A549 (cell line): ENCODE measurements around the gene NOS1AP. TPM values are rescaled to one million over a fixed set of nuclear protein-coding genes. Genes with fewer than 3 reads are reported as not detected.

Experiments
- ATAC-seq, 2 experiments: fragments of 200-7000 bp in 1 of 2; fragments of >200 bp in 1 of 2; cut with Nextera tagmentation in 1 of 2; cut with Tn5 transposase in 1 of 2; 3 replicates each; pipeline versions ENCODE4 v1.8.0 to v1.9.1; 2018 to 2020; ENCODE audit warnings: mild to moderate bottlenecking in 1 of 2, moderate library complexity in 1 of 2
- CTCF ChIA-PET: fragments of 300-600 bp; sonication (Branson Sonifier 250); formaldehyde crosslinking; extraction: SDS; loops from one replicate; lab custom pipeline; 2021; ENCODE audit warnings: antibody characterized with exemption, inconsistent platforms; lab: Yijun Ruan, JAX
- POLR2A ChIA-PET: fragments of 350-600 bp; formaldehyde crosslinking; extraction: SDS; loops from one replicate; lab custom pipeline; 2021; ENCODE audit warnings: antibody characterized with exemption, inconsistent platforms; lab: Yijun Ruan, JAX
- DNase-seq, 2 experiments: peaks; one replicate each; pipeline versions ENCODE4 v3.0.0 to v3.0.0-alpha.2; 2011 to 2016; ENCODE audit warnings: low read depth in 1 of 2, low spot score in 1 of 2
- FAIRE-seq: peaks from 2 replicates; lab custom pipeline; 2011; peaks lifted over from hg19 to GRCh38; lab: Jason Lieb, UNC
- H3K27ac ChIP-seq, 2 experiments: fragments of >200 bp; sonication (Bioruptor Twin); formaldehyde crosslinking; 3 replicates each; pipeline ENCODE4 v1.5.1; 2016 to 2017
- H3K4me1 ChIP-seq: fragments of >200 bp; sonication (Bioruptor Twin); formaldehyde crosslinking; 3 replicates; pipeline ENCODE4 v1.6.1; 2016
- H3K4me2 ChIP-seq: fragments of >200 bp; sonication (Bioruptor Twin); formaldehyde crosslinking; 3 replicates; pipeline ENCODE4 v1.6.1; 2016
- H3K4me3 ChIP-seq: fragments of >200 bp; sonication (Bioruptor Twin); formaldehyde crosslinking; 3 replicates; pipeline ENCODE4 v1.5.1; 2016
- H3K9me3 ChIP-seq: fragments of >200 bp; sonication (Bioruptor Twin); formaldehyde crosslinking; 3 replicates; pipeline ENCODE4 v1.6.1; 2016
- CBX2 ChIP-seq: fragments of 200-600 bp; sonication (generic); IDR thresholded peaks from 2 replicates; pipeline ENCODE4 v1.6.1; 2016; ENCODE audit warnings: low read depth, mild to moderate bottlenecking, borderline replicate concordance
- EHF ChIP-seq: fragments of 250-450 bp; sonication (Bioruptor Pico); IDR thresholded peaks from 2 replicates; pipeline ENCODE4 v1.5.0; 2020; ENCODE audit warnings: mild to moderate bottlenecking
- EP300 ChIP-seq, 2 experiments: fragments of >200 bp; sonication (Bioruptor Twin); formaldehyde crosslinking; IDR thresholded peaks; 2 replicates in 1 of 2; 3 replicates in 1 of 2; pipeline ENCODE4 v1.6.1; 2016 to 2017
- FOSB ChIP-seq: fragments of 250-450 bp; sonication (Bioruptor Pico); IDR thresholded peaks from 2 replicates; pipeline ENCODE4 v1.5.0; 2020; ENCODE audit warnings: mild to moderate bottlenecking, moderate library complexity
- FOXS1 ChIP-seq: fragments of 250-450 bp; sonication (Bioruptor Pico); IDR thresholded peaks from 2 replicates; pipeline ENCODE4 v1.5.0; 2020; ENCODE audit warnings: mild to moderate bottlenecking, moderate library complexity
- HEYL ChIP-seq: fragments of 250-450 bp; sonication (Bioruptor Pico); IDR thresholded peaks from 2 replicates; pipeline ENCODE4 v1.8.0; 2021; ENCODE audit warnings: mild to moderate bottlenecking, moderate library complexity
- MAFK ChIP-seq: fragments of 450-650 bp; IDR thresholded peaks from 2 replicates; pipeline ENCODE4 v1.6.1; 2014; ENCODE audit not compliant: partially characterized antibody
- MYC ChIP-seq: IDR thresholded peaks from 2 replicates; pipeline ENCODE4 v1.6.1; 2012; ENCODE audit warnings: mild to moderate bottlenecking, inconsistent platforms, low read length, improper control_type of control experiment, borderline replicate concordance
- NPAS2 ChIP-seq: fragments of 250-450 bp; sonication (Bioruptor Pico); IDR thresholded peaks from 2 replicates; pipeline ENCODE4 v1.8.0; 2022; ENCODE audit warnings: mild to moderate bottlenecking, moderate library complexity, borderline replicate concordance
- PHF8 ChIP-seq: fragments of 200-600 bp; sonication (generic); IDR thresholded peaks from 2 replicates; pipeline ENCODE4 v1.6.1; 2016; ENCODE audit warnings: low read depth, mild to moderate bottlenecking, antibody characterized with exemption, moderate library complexity, borderline replicate concordance
- POLR2A ChIP-seq: IDR thresholded peaks from 2 replicates; pipeline ENCODE4 v1.6.1; 2012; ENCODE audit warnings: mild to moderate bottlenecking, low read length
- RAD21 ChIP-seq, 2 experiments: fragments of >200 bp in 1 of 2; sonication (Bioruptor Twin) in 1 of 2; formaldehyde crosslinking in 1 of 2; IDR thresholded peaks in 1 of 2; conservative IDR thresholded peaks in 1 of 2; 2 replicates in 1 of 2; 3 replicates in 1 of 2; pipeline ENCODE4 v1.6.1; 2012 to 2018; ENCODE audit warnings: inconsistent platforms in 1 of 2
- RFX5 ChIP-seq: fragments of 450-650 bp; IDR thresholded peaks from 2 replicates; pipeline ENCODE4 v1.7.1; 2014; ENCODE audit warnings: antibody characterized with exemption, mild to moderate bottlenecking, moderate library complexity
- RNF2 ChIP-seq: fragments of 200-600 bp; sonication (generic); IDR thresholded peaks from 2 replicates; pipeline ENCODE4 v1.6.1; 2016; ENCODE audit warnings: low read depth, mild to moderate bottlenecking, antibody characterized with exemption, moderate library complexity, borderline replicate concordance
- TFCP2L1 ChIP-seq: fragments of 250-450 bp; sonication (Bioruptor Pico); IDR thresholded peaks from 2 replicates; pipeline ENCODE4 v1.5.0; 2021; ENCODE audit warnings: mild to moderate bottlenecking
- ZFP36 ChIP-seq: fragments of 450-650 bp; IDR thresholded peaks from 2 replicates; pipeline ENCODE4 v1.6.1; 2014; ENCODE audit warnings: borderline replicate concordance; ENCODE audit not compliant: partially characterized antibody
- WGBS: methylation state at CpG from one replicate; pipeline ENCODE4 v1.1.6; 2017; ENCODE audit errors: missing lambda C conversion rate; 5-methylcytosine and 5-hydroxymethylcytosine counted together
- polyA plus RNA-seq, 4 experiments: library from polyadenylated mRNA; depleted of rRNA in 3 of 4; stranded (reverse); fragments of >200 nt; fragmentation: RNase III in 1 of 4; extraction: RNeasy Plus Mini Kit Qiagen cat#74134 plus additional on column Dnase treatment in 1 of 4; gene quantifications; 2 replicates in 3 of 4; 3 replicates in 1 of 4; pipeline ENCODE4 v1.2.3, GENCODE V29; 2011 to 2017
- TF ChIP-seq, protein P1 (sequence below): IDR thresholded peaks from 2 replicates; pipeline ENCODE4 v1.6.1; 2012
- TF ChIP-seq, protein P2 (sequence below): fragments of 250-450 bp; sonication (Bioruptor Pico); IDR thresholded peaks from 2 replicates; pipeline ENCODE4 v1.5.0; 2021; ENCODE audit warnings: mild to moderate bottlenecking, moderate library complexity, borderline replicate concordance

NOS1AP gene
- polyA plus RNA-seq, 2 of the 4 experiments (the other 2 are of a cell fraction) = 0.17 to 0.25 TPM

DNA sequence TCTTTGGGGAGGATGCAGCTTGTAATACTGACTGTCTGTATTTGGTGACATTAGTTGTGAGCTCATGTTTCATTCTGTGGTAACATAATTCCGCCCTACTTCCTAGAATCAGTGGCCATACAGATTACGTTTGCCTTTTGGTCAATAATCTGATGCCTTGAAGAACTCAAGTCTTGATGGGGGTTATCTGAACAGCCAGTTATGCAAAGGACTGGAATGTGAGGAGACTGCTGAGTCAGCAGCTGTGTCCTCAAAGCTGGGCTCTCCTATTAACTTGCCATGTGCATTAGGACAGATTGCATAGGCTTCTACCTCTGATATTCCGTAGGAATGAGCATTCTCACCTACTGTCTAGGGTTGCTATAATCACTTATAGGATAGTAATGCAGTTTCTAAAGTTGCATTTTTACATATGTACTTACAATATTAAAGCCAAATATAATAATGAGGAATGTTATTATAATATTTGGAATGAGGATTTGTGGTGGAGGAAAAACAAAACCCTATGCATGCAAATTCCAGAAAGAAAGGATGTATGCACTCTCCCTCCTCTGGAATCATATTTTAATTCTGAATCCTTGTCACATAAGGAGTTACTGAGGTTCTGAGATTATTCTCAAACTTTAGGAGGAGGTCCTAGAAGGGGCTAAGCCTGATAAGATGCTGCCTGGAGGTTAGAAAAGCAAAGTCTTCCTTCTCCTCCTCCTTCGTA lies 116.0 kb downstream of the NOS1AP start:
- Histone ChIP-seq H3K4me1 (no peaks in the 10 kb centered on the region), H3K4me2 (no peak overlapping the region), H3K27ac (no peak overlapping the region), H3K4me3 (no peak overlapping the region), H3K9me3 (no peaks in the 10 kb centered on the region)
- TF ChIP-seq MAFK (peak; percentile 92), NPAS2 (CRISPR knock-in tag) (no peak)
- ATAC-seq = no peak
- WGBS = 47% methylated on average over 4 of the region's 4 CpGs
- FAIRE-seq = no peak
- DNase-seq = no peak
- CTCF ChIA-PET = no interaction called here
- POLR2A ChIA-PET = no interaction called here

DNA sequence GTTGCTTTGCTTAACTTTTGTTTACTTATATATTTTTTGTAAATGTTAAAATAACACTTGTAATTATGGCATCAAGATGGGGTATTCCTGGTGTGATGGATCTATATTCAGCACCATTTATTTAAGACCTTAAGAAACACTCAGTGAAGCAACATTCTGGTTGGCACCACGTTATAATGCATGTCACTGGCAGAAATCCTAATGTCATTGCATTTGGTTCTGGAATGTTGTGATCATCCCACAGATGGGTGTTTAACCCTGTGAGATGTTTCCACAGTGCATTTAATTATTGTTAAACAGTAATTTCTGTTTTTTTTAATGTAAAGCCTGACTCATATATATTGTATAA lies 116.5 kb downstream of the NOS1AP start:
- WGBS = 0% methylated on average over 1 of the region's 1 CpG
- Histone ChIP-seq H3K27ac (no peak overlapping the region), H3K9me3 (no peaks in the 10 kb centered on the region)

DNA sequence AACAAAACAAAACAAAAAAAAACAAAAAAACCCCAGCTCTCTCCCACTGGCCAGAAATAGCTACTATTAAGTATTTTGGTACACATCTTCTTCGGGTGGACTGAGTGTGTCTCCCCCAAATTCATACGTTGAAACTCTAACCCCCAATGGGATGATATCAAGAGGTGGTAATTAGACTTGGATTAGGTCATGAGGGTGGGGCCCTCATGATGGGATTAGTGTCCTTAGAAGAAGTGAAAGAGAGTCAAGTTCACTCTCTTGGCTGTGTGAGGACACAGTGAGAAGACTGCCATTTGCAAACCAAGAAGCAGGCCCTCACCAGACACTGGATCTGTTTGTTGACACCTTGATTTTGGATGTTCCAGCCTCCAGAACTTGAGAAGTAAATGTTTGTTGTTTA lies 116.9 kb downstream of the NOS1AP start:
- Histone ChIP-seq H3K4me1 (no peaks in the 10 kb centered on the region), H3K9me3 (no peaks in the 10 kb centered on the region)
- ATAC-seq = no peak
- TF ChIP-seq PHF8 = no peak
- TF ChIP-seq, all 56 proteins: peak for 0
- no peak for DNase-seq
- ChIA-PET CTCF (no interaction called here), POLR2A (no interaction called here)
- Histone ChIP-seq H3K27ac (no peak overlapping the region), H3K4me3 (no peak overlapping the region), H3K4me2 (no peak overlapping the region)
- WGBS = 20% methylated on average over 2 of the region's 2 CpGs
- no peak for FAIRE-seq

More for the DNA sequence above, 116.5 kb downstream of the NOS1AP start:
- FAIRE-seq = no peak
- ChIA-PET CTCF (no interaction called here), POLR2A (no interaction called here)
- DNase-seq = no peak
- no peak for ATAC-seq
- Histone ChIP-seq H3K4me2 (no peak overlapping the region), H3K4me1 (no peaks in the 10 kb centered on the region), H3K4me3 (no peak overlapping the region)
- no peak for TF ChIP-seq POLR2A
- no peak for TF ChIP-seq ZFP36
- TF ChIP-seq EHF (CRISPR knock-in tag) = no peak
- TF ChIP-seq CBX2 = no peak
- TF ChIP-seq RFX5 = no peak
- no peak for TF ChIP-seq HEYL (CRISPR knock-in tag)
- no peak for TF ChIP-seq FOXS1 (CRISPR knock-in tag)
- no peak for TF ChIP-seq EP300 (IDR thresholded peaks at IDR 0.05)
- TF ChIP-seq TFCP2L1 (CRISPR knock-in tag) = no peak
- no peak for TF ChIP-seq FOSB (CRISPR knock-in tag)
- TF ChIP-seq, protein P1, sequence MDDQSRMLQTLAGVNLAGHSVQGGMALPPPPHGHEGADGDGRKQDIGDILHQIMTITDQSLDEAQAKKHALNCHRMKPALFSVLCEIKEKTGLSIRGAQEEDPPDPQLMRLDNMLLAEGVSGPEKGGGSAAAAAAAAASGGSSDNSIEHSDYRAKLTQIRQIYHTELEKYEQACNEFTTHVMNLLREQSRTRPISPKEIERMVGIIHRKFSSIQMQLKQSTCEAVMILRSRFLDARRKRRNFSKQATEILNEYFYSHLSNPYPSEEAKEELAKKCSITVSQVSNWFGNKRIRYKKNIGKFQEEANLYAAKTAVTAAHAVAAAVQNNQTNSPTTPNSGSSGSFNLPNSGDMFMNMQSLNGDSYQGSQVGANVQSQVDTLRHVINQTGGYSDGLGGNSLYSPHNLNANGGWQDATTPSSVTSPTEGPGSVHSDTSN = no peak
- TF ChIP-seq, protein P2, sequence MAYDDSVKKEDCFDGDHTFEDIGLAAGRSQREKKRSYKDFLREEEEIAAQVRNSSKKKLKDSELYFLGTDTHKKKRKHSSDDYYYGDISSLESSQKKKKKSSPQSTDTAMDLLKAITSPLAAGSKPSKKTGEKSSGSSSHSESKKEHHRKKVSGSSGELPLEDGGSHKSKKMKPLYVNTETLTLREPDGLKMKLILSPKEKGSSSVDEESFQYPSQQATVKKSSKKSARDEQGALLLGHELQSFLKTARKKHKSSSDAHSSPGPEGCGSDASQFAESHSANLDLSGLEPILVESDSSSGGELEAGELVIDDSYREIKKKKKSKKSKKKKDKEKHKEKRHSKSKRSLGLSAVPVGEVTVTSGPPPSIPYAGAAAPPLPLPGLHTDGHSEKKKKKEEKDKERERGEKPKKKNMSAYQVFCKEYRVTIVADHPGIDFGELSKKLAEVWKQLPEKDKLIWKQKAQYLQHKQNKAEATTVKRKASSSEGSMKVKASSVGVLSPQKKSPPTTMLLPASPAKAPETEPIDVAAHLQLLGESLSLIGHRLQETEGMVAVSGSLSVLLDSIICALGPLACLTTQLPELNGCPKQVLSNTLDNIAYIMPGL = no peak
- no peak for TF ChIP-seq RNF2
- no peak for TF ChIP-seq MYC
- TF ChIP-seq RAD21 (conservative IDR thresholded peaks at IDR 0.05 in 1 of 2, IDR thresholded peaks at IDR 0.05 in 1 of 2) = no peak
